NB4 (cell line): ENCODE data around the gene BCL7A.

ENCODE experiments used
- CTCF ChIP-seq: IDR thresholded peaks from one replicate; pipeline ENCODE4 v1.5.1; 2012; ENCODE audit warnings: low read depth, low read length
- MAX ChIP-seq: IDR thresholded peaks from 2 replicates; pipeline ENCODE4 v1.6.1; 2011; ENCODE audit warnings: low read depth, low read length
- MYC ChIP-seq: IDR thresholded peaks from 2 replicates; pipeline ENCODE4 v1.6.1; 2011; ENCODE audit warnings: low read depth, low read length
- POLR2A ChIP-seq: IDR thresholded peaks from 2 replicates; pipeline ENCODE4 v1.6.1; 2011; ENCODE audit warnings: mild to moderate bottlenecking; ENCODE audit not compliant: insufficient read length; ENCODE audit errors: extremely low read depth

GRCh38 chr12:122096591-122097149, 75.0 kb downstream of the BCL7A start:
- TF ChIP-seq CTCF (no peak), POLR2A (no peak), MAX (no peak), MYC (no peak)
